ENCODE data around the gene CHD1L. TPM values are rescaled to one million over a fixed set of nuclear protein-coding genes. Genes with fewer than 3 reads are reported as not detected.

CHD1L gene
- total RNA-seq, 1 experiment from 2014 or later = 64.2 TPM

GRCh38 chr1:147292631-147293251 lies 50.3 kb downstream of the CHD1L start:
- no peak overlapping the region for H3K9ac ChIP-seq (ENCODE audit: extremely low read depth, insufficient read length, low read length)
- no peak for TF ChIP-seq CTCF (conservative IDR thresholded peaks at IDR 0.05)

More at GRCh38 chr1:147292631-147293251, 50.3 kb downstream of the CHD1L start:
- Histone ChIP-seq H3K4me1 (ENCODE audit: insufficient read depth, low read length) (no peaks in the 10 kb centered on the region), H3K23me2 (ENCODE audit: insufficient read length, low read depth, low read length, poor library complexity, severe bottlenecking) (no peaks in the 10 kb centered on the region), H3K14ac (ENCODE audit: insufficient read depth, low read length) (no peak overlapping the region), H3K79me2 (ENCODE audit: insufficient read depth, low read length) (no peaks in the 10 kb centered on the region), H3K27me3 (ENCODE audit: insufficient read depth, low read length) (no peaks in the 10 kb centered on the region), H2BK120ac (ENCODE audit: low read depth, low read length, poor library complexity, severe bottlenecking) (no peak overlapping the region), H2AFZ (ENCODE audit: low read length) (no peak overlapping the region), H4K20me1 (ENCODE audit: control insufficient read depth, insufficient read depth, insufficient read length) (no peaks in the 10 kb centered on the region), H3K9me3 (ENCODE audit: control insufficient read depth, low read depth, low read length) (peaks cover 7% of the 10 kb centered on the region), H3K56ac (ENCODE audit: insufficient read length, low read depth, low read length) (no peak overlapping the region), H2AK5ac (ENCODE audit: insufficient read length, low read length) (no peak overlapping the region), H3K23ac (ENCODE audit: insufficient read length, low read depth, low read length) (no peak overlapping the region), H3K4ac (ENCODE audit: low read depth, low read length) (no peak overlapping the region), H2BK5ac (ENCODE audit: insufficient read length, low read length) (no peak overlapping the region), H4K91ac (ENCODE audit: insufficient read length, low read depth, low read length) (no peak overlapping the region), H2BK15ac (ENCODE audit: low read depth, low read length) (no peak overlapping the region), H3K4me2 (ENCODE audit: insufficient read depth, insufficient read length, low read length) (no peak overlapping the region), H4K8ac (replicated peaks; ENCODE audit: insufficient read length, low read depth, low read length) (no peak overlapping the region), H3K18ac (ENCODE audit: insufficient read length, low read depth, low read length) (no peak overlapping the region), H3K27ac (ENCODE audit: insufficient read length, low read depth, low read length) (no peak overlapping the region), H2BK12ac (ENCODE audit: insufficient read length, low read depth, low read length) (no peak overlapping the region), H3T11ph (ENCODE audit: low read length) (no peak overlapping the region), H2BK20ac (ENCODE audit: low read depth, low read length, poor library complexity, severe bottlenecking) (no peak overlapping the region), H3K79me1 (ENCODE audit: insufficient read depth, low read depth, low read length, poor library complexity, severe bottlenecking) (no peaks in the 10 kb centered on the region), H4K5ac (ENCODE audit: insufficient read length, low read depth, low read length) (no peak overlapping the region)
- H3K27ac Mint-ChIP-seq = no peak overlapping the region
- H3K4me3 Mint-ChIP-seq = no peak overlapping the region
- no peaks in the 10 kb centered on the region for H3K27me3 Mint-ChIP-seq (ENCODE audit: low read depth)
- H3K4me1 Mint-ChIP-seq = no peaks in the 10 kb centered on the region
- H3K36me3 Mint-ChIP-seq (ENCODE audit: insufficient read depth in 1 of 3, low read depth in 3 of 3) = peaks cover 90 to 99% (median 96%) of the 10 kb centered on the region in 3 experiments
- H3K9me3 Mint-ChIP-seq = peaks cover 2 to 14% of the 10 kb centered on the region in 2 experiments; a peak in 3 of 5 replicates
- WGBS (ENCODE audit: extremely low coverage, insufficient read length, low lambda C conversion rate) = no CpG with 5 or more reads among the region's 3 CpGs
- DNase-seq = no peak
